ENCODE data around the gene ARHGAP4.

DNA sequence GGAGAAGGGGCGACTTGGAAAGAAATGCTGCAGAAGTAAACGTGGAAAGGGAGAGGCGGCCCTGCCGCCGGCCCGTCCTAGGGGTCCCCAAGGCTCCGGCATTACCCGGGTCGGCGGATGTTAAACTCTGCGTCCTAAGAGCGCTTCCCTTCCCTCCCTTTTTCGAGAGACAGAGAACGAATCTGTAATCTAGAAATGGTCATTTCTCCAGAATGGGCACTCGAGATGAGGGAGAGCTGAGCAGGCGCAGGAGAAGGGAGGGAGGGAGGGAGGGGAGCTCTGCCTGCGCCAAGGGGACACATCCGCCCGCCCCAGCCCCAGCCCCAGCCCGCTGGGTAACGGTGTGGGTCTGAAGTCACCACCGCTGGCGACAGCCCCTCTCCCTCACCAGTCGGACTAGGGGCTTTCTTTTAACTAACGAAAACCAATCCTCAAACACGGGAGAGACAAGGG, 43.9 kb upstream of the ARHGAP4 start:
- TF ChIP-seq, protein P1, sequence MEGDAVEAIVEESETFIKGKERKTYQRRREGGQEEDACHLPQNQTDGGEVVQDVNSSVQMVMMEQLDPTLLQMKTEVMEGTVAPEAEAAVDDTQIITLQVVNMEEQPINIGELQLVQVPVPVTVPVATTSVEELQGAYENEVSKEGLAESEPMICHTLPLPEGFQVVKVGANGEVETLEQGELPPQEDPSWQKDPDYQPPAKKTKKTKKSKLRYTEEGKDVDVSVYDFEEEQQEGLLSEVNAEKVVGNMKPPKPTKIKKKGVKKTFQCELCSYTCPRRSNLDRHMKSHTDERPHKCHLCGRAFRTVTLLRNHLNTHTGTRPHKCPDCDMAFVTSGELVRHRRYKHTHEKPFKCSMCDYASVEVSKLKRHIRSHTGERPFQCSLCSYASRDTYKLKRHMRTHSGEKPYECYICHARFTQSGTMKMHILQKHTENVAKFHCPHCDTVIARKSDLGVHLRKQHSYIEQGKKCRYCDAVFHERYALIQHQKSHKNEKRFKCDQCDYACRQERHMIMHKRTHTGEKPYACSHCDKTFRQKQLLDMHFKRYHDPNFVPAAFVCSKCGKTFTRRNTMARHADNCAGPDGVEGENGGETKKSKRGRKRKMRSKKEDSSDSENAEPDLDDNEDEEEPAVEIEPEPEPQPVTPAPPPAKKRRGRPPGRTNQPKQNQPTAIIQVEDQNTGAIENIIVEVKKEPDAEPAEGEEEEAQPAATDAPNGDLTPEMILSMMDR (IDR thresholded peaks at IDR 0.05; ENCODE audit: insufficient read depth, low read length), result no peak
- TF ChIP-seq POLR2AphosphoS5 (IDR thresholded peaks at IDR 0.05; ENCODE audit: low read depth) (no peak), REST (IDR thresholded peaks at IDR 0.05; ENCODE audit: insufficient replicate concordance, low read depth) (no peak), GABPA (IDR thresholded peaks at IDR 0.05; ENCODE audit: low read depth) (no peak), SPI1 (IDR thresholded peaks at IDR 0.05; ENCODE audit: borderline replicate concordance, low read depth) (no peak)
